IPS DF 4.7 (cell line): ENCODE measurements around the gene ALDOB.

Experiments
- DNase-seq: peaks from one replicate; pipeline ENCODE4 v3.0.0-alpha.2; 2013; ENCODE audit warnings: low spot score; ENCODE audit errors: extremely low read depth

ALDOB gene

DNA sequence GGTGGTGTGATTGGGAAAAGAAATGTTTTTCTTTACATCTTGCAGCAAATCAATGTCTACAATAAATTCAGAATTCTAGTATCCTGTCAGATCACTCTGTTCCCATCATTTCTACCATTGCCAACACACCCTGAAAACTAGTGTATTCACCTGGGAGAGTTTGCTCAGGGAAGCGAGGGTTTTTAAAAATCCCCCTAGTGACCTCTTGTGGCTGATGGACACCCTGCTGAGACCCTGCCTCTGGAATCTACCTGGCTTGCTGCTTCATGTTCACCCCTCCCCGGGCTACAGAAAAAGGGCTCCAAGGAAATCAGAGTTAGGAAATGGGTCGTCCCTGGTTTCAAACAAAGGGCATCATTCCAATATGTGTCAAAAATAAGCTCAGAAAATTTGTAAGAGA, 21.4 kb upstream of the ALDOB start:
- DNase-seq = no peak

DNA sequence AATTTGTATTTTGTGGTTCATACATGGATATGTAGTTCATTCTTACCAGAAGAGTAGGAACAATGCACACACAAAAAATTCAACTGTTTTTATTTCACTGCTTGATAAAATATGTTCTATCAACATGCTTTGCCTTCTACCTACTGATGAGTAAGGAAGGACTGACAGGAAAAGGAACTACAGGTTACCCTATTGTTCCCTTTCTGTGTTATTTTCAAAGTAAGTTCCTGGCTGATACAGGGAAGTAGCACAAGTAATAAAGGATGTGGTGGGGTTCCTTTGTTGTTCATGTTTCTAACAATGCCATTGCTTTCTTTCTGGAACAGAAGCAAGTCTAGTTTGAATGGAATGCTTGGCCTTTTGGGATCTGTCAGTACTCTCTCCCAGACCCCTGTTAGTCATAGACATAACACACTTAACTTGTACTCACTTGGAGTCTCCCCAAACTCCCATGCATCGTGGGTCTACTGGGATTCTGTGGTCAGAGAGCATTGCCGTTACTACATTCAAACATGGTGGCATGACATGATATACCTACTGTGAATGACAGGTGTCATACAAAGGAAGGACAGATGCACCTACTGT, 20.2 kb upstream of the ALDOB start:
- DNase-seq = no peak

DNA sequence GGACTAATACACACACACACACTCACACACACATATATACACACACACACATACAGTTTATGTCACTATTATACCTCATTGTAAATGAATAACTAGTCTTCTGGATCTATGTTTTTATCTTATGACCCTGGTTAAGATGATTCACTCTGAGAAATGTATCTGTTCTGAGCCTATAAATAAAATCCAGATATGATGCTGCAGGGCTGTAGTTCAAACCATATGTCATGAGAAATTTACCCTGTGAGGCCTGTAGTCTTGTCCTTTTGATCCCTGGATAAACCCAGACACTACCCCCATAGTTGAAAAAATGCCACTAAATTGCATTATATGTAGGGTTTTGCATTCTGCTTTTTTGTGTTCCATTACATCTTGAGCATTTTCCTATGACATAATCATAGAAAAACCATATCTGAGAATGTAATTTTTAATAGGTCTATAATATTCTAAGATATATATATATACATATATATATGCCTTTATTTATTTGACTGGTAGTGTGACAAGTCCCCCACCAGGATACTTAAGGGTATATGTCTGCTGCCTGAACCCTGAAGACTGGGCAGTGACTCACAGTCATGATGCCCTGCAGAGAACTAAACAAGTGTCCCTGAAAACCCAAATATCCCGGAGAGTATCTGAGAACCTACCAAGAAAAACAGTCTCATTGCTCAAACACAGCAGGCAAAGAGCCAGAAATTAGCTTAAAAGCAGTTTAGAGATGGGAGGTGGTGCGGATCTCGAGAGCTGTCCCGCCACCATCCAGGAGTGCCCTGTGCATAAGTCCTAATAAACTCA, 18.4 kb upstream of the ALDOB start:
- DNase-seq = no peak

DNA sequence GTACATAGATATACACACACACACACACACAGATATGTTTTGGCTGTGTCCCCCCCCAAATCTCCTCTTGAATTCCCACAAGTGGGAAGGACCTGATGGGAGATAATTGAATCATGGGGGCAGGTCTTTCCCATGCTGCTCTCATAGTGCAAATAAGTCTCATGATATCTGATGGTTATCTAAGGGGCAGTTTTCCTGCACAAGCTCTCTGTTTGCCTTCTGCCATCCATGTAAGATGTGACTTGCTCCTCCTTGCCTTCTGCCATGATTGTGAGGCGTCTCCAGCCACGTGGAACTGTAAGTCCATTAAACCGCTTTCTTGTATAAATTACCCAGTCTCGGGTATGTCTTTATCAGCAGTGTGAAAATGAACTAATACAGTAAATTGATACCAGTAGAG, 15.9 kb upstream of the ALDOB start:
- DNase-seq = no peak

DNA sequence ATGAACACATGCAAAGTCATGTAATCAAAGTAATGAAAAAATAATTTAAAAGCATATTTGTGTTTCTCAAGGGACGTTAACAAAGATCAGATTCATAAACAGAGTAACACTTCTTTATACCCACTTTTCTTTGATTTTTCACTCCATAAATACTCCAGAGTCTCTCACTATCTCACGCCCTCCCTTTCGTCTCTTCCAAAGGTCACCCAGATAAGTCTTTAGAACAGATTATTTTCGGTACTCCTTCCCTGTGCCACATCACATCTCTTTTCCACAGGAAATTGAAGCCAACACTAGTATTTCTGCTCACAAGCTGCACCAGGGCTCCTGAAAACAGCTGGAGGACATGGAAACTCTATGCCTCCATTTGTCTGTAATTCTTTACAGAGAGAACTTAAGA, 15.4 kb upstream of the ALDOB start:
- no peak for DNase-seq

DNA sequence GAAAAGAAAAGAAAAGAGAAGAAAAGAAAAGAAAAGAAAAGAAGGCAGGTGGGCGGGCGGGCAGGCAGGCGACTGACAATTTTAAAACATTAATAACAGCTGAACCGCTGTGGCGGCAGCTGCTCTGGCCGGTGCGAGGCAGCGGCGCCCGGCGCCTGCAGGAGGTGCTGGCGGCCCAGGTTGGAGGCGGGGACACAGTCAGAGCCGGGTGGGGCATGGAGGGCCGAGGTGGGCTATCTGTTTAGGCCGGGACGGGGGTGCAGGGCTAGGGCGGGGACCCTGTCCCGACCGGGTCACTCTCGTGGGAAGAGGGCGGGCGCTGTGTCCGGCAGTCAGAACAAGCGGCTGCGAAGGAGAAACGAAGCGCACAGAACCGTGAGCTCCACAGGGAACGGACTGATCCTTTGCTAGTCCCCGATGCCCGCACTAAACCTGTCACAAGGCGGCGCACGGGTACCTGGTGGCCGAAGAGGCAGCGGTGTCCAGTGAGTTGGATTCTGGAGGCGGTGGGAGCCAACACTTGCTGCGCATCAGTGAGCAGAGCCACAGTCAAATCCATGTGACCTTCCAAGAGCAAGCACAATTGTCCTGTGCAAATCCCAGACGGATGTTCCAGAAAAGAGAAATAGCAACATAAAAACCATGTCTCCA, 13.6 kb upstream of the ALDOB start:
- DNase-seq = no peak

DNA sequence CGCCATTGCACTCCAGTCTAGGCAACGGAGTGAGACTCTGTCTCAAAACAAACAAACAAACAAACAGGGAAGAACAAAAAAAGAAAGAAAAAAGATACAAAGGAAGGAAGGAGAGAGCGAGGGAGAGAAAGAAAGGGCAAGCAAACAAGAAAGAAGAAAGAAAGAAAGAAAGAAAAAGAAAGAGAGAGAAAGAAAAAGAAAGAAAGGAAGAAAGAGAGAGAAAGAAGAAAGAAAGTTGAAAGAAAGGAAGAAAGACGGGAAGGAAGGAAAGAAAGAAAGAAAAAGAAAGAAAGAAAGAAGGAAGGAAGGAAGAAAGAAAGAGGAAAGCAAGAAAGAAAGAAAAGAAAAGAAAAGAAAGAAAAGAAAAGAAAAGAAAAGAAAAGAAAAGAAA, 13.1 kb upstream of the ALDOB start:
- DNase-seq = no peak

DNA sequence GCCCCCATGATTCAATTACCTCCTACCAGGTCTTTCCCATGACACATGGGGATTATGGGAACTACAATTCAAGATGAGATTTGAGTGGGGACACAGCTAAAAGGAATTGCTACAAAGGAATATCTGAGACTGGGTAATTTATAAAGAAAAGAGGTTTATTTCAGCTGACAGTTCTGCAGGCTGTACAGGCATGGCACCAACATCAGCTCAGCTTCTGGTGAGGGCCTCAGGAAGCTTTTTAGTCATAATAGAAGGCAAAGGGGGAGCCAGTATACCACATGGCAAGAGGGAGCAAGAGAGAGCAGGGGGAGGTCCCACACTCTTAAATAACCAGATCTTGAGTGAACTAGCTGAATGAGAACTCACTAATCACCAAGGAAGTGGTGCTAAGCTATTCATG, 11.2 kb upstream of the ALDOB start:
- no peak for DNase-seq

DNA sequence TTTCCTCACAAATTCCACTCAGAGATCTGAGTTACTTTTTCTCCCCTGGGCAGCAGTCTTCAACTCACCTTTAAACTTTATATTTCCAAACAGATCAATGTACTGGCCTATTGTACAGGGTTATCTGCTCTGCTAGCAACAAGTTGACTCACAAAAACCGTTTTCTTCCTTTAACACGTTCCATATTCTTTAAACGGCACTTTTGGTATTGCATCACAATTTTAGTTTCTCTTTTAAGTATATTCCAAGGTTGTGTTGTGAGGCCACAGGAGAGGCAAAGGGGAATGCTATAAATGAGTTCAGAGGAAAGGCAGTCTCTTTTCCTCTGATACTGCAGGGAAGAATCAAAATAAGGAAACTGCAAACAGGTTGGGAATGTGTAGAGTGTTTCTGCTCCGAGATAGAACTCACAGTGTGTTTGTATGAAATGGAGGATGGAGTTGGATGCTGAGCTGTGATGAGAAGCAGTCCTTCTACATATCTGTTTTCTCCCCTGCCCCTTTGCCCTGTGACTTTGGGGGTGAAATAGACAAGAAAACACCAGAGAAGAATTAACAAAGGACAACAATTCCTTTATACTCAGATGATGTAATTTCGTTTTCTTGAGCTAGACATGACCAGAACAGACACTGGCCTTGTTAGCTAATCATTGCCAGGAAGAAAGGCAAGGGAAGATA, 9.9 kb upstream of the ALDOB start:
- DNase-seq = no peak

DNA sequence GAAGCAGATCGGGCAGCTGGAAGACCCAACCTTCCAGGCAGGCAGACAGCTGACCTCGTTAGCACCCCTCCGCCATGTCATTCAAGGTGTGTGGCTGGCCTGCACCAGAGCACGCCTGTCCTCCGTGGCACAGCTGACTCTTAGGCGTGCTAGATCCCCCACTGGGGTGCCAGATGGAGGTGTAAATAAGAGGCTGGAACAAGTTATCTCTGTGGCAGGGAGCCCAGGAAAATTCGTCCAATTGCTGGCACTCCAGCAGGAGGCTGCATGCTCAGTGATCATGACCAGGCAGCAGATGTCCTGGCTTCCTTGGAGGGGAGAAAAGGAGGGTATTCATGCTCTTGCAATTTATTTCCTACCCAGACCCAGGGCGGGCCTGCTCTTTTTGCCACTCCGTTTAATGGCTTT, 7.8 kb upstream of the ALDOB start:
- no peak for DNase-seq

DNA sequence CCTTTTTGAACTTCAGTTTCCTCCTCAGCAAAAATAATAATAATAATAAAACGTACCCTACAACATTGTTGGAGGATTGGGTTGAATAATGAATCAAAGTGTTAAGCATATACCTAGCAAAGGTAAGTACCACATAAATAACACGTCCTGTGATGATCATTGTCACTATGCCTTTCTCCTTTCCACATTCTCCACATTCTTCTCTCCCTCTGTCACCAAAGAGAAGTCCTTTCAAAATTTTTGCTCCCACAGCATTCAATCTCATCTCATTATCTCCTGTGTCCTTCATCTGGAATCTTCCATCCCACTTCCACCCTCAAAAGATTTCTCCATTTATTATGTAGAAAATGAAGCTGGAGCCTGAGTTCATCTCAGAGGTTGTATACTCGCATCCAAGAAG, 7.2 kb upstream of the ALDOB start:
- no peak for DNase-seq

DNA sequence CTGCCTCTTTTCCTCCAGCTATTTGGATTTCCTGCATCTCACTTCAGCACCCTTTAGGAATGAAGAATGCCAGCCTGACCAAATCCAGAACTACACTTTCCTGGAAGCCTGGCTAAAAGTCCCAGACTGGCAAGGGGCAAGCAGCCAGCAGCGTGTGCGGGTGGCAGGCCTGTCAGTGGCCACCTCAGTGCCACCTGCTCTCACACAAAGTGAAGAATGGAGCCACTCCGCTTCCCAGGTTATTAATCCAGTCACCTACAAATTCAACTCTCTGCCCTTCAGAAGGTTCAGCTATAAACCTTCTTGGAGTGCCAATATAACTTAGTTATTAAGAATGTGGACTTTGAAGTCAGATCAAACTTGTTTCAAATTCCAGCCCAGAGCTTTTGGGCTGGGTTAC, 6.7 kb upstream of the ALDOB start:
- DNase-seq = no peak

DNA sequence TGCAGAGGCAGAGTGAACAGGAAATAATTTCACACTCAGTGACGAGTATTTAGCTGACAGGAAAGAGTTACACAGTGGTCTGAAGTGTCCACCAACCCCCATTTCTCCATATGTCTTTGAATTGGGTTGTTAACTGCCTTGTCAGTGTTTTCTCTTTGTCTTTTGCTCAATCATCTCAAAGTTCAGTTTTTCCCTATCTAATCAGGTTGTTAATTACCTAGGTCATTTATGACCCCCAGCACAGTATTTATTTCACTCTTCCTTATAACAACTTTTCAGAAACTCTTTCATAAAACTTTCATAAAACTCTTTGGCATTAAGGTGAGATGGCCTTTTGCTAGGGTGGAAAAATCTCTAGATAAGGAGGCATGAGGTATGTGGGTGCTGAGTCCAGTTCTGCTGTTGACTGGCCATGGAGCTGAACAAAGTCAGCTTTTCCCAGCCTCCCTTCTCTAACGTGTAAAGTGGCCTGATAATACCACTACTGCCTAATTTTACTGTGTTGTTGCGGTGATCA, 5.2 kb upstream of the ALDOB start:
- no peak for DNase-seq

DNA sequence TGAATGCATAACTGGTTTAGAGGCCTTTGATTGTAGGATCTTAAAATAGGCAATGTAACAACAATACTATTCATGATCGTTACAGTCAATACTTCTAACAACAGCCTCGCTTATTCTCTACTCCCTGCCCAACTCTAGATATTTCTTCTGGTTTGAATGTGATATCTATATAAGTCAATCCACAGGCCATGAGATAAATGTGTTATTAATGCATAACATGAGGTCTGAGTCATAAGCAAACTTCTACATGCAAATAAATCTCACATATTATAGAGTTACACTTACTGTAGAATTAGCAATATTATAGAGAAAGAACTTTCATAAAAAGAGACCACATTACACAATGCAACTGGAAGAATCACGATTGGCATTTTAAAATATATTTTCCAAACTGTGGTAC, 2.9 kb upstream of the ALDOB start:
- DNase-seq = no peak

DNA sequence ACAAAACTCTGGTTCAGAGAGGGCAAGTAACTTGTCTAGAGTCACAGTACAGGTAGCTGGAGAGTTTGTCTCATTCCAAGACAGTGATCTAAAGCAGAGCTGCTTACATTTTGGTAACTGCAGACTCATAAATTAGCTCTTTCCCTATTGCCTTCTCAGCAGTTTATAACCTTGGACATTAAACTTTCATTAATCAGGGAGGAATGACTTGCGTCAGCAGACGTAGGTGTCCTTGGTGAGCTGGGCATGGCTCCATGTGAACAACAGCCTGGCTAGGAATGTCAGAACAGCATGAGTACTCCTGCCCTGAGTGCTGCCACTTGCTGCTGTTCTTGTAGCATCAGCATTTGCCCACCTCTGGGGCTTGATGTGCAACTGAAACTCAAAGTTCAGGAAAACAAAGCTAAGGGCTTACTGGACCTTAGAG, 2.2 kb upstream of the ALDOB start:
- DNase-seq = no peak

DNA sequence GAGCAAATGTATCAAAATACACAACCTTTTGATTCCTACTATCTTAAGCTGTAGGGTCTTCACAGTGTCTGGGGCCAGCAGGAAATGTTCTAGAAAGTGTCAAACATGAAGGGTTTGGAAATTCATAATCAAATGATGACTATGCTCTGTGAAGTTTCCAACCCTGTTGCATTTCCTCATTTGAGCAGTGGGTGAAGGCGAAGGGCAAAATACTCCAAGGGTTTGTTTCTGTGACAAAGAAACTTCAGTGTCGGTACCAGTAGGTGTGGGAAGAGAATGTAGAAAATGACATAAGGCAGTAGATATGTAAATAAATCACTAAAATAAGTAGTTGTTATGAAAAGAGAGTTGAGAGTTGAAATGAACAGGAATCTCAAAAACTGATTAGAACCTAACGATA, 576 bp downstream of the ALDOB start:
- DNase-seq = no peak

DNA sequence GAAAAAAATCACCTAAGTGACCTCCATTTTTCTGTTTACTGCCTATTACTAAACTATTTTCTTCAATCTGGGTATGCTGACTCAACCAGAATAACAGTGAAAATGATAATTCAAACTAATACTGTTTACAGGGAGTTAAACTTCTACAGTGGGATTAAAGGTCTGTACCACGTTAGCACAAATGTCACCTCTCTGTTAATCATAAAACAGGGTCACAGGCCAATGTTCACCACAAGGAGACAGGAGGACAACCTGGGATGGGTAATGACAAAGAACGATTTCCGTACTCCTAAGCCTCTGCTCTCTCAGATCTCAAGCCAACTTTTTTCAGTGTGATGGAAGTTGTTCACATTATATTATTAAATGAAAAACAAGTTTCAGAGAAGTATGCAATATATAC, 2.3 kb downstream of the ALDOB start:
- no peak for DNase-seq

DNA sequence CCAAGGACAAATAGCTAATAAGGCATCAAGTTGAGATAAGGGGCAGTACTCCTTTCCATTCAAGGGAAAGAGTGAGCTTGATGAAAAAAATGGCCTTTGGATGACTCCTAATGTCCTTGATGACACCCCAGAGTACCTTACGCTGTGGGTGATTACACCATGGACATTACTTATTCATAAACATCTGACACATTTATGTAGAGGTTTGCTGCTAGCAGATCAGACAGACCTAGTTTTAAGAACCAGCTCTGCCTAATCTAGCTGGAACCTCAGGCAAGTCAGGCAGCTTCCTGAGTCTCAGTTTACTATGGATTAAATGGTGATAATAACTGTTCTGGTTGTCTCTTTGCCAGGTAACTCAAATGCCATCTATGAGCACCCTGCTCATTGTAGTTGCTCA, 2.8 kb downstream of the ALDOB start:
- no peak for DNase-seq

DNA sequence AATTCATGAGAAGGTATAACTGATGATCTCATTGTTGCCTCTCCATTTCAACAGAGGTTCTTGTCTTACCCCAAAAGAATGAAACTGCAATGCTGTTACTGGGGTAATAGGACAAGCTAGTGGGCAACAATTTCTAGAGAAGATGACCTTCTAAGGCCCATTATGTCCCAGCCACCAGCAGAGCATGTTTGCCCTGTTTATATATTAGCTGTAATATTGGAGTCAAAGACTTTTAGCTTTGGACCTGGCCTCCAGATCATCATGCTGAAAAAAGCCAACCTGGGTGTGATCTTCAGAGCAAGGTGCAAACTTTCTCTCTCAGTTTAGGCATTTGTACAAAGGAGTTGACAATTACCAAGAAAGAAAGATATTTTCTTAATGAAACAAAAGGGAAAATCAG, 3.4 kb downstream of the ALDOB start:
- DNase-seq = no peak

DNA sequence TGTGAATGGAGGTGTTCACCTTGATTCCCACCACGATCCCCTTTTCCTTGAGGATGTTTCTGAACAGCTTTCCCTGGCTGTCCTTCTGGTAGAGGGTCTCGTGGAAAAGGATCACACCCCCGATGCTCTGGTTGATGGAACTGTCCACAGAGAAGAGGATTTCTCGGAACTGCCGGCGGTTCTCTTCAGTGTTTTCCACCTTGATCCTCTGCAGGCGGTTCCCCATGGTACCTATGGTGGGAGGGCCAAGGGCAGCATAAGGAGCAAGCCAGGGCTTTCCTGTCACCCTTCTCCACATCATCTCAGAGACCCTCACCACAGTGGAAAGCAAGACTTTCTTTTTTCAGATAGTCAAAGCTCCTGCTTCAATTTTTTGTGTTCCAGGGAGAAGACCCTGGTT, 5.8 kb downstream of the ALDOB start:
- DNase-seq = no peak

DNA sequence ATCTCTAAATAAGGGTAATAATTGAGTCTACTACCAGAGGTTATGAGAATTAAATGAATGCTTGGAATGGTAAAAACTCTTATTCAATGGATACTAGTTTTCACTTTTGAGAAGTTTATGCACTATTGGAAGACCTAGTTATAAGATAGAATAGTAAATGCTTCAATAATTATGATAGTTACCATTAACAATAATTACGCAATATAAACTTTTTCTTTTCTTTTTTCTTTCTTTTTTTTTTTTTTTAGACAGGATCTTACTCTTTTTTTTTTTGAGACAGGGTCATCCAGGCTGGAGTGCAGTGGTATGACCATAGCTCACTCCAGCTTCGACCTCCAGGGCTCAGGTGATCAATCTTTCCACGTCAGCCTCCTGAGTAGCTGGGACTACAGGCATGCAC, 6.7 kb downstream of the ALDOB start:
- DNase-seq = no peak

DNA sequence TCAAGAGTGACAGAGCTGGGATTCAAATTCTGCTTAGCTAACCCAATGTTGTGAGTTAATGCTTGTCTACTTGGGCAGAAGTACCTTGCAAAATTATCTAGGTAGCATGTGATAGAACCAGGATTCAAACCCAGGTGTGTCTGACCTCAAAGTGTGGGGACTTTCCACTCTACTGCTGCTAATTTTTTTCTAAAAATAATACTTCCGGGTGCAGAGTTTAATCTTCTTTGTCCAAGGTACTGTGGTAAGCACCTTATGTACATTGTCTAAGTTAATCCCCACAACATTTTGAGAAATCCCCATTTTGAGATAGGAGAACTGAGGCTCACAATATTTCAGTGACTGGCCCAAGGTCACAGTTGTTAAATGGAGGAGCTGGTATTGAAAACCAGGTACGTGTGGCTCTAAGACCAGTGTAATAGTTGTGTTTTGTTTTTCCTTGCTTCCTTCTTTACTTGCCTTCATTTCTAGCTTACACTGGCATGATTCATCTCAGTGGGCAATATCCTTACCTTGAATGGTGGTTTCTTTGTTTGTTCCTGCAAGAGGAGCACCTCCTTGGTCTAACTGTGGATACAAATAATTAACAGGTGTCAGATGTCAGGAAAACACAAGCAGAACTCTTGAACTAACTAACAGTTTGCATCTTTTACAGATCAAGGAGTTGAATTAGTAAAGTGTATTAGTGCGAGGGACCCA, 7.5 kb downstream of the ALDOB start:
- no peak for DNase-seq
